ENCODE data around the gene NUDT2.
"Not testable (repeated sequence)": the region's sequence is repeated elsewhere in the genome, so short reads cannot be mapped to it uniquely, and the experiment has no call there.

NUDT2 gene

GRCh38 chr9:34291423-34291822 is 37.9 kb upstream of the NUDT2 start:
- Histone ChIP-seq H3K4me3 (IDR thresholded peaks at IDR 0.05; ENCODE audit: insufficient read depth, low read depth, low read length) (no peak overlapping the region), H3K36me3 (ENCODE audit: insufficient read depth) (no peaks in the 10 kb centered on the region), H3K9ac (no peak overlapping the region), H3K27ac (no peak overlapping the region), H3K27me3 (ENCODE audit: insufficient read depth, low read depth) (no peaks in the 10 kb centered on the region), H4K20me1 (ENCODE audit: insufficient read depth) (no peaks in the 10 kb centered on the region), H2AFZ (ENCODE audit: low read depth) (no peak overlapping the region), H3K79me2 (ENCODE audit: insufficient read depth, low read depth) (no peaks in the 10 kb centered on the region), H3K4me1 (ENCODE audit: low read depth, poor library complexity, severe bottlenecking) (no peaks in the 10 kb centered on the region), H3K4me2 (no peak overlapping the region)
- TF ChIP-seq CTCF (conservative IDR thresholded peaks at IDR 0.05; ENCODE audit: low read depth, low read length), result no peak

GRCh38 chr9:34292552-34292951 is 36.8 kb upstream of the NUDT2 start:
- Histone ChIP-seq H3K36me3 (ENCODE audit: insufficient read depth) (no peaks in the 10 kb centered on the region), H2AFZ (ENCODE audit: low read depth) (no peak overlapping the region), H3K4me2 (no peak overlapping the region), H3K4me1 (ENCODE audit: low read depth, poor library complexity, severe bottlenecking) (no peaks in the 10 kb centered on the region), H3K9ac (no peak overlapping the region), H3K27ac (no peak overlapping the region), H3K27me3 (ENCODE audit: insufficient read depth, low read depth) (no peaks in the 10 kb centered on the region), H3K79me2 (ENCODE audit: insufficient read depth, low read depth) (no peaks in the 10 kb centered on the region), H3K4me3 (IDR thresholded peaks at IDR 0.05; ENCODE audit: insufficient read depth, low read depth, low read length) (no peak overlapping the region), H4K20me1 (ENCODE audit: insufficient read depth) (no peaks in the 10 kb centered on the region)
- TF ChIP-seq CTCF (conservative IDR thresholded peaks at IDR 0.05; ENCODE audit: low read depth, low read length), result no peak

- H3K4me3 ChIP-seq (IDR thresholded peaks at IDR 0.05; ENCODE audit: insufficient read depth, low read depth, low read length); H3K79me2 ChIP-seq (ENCODE audit: insufficient read depth, low read depth); H3K4me2 ChIP-seq; H4K20me1 ChIP-seq (ENCODE audit: insufficient read depth); H3K36me3 ChIP-seq (ENCODE audit: insufficient read depth); H3K27me3 ChIP-seq (ENCODE audit: insufficient read depth, low read depth); H3K9ac ChIP-seq; H2AFZ ChIP-seq (ENCODE audit: low read depth); H3K4me1 ChIP-seq (ENCODE audit: low read depth, poor library complexity, severe bottlenecking); H3K27ac ChIP-seq: not testable (repeated sequence)
Measured at GRCh38 chr9:34301064-34301463, 28.3 kb upstream of the NUDT2 start.

- H3K79me2 ChIP-seq (ENCODE audit: insufficient read depth, low read depth); H3K27me3 ChIP-seq (ENCODE audit: insufficient read depth, low read depth); H3K36me3 ChIP-seq (ENCODE audit: insufficient read depth); H4K20me1 ChIP-seq (ENCODE audit: insufficient read depth); H3K27ac ChIP-seq; H3K4me3 ChIP-seq (IDR thresholded peaks at IDR 0.05; ENCODE audit: insufficient read depth, low read depth, low read length); H3K9ac ChIP-seq; H3K4me2 ChIP-seq; H2AFZ ChIP-seq (ENCODE audit: low read depth): not testable (repeated sequence)
- H3K4me1 ChIP-seq (ENCODE audit: low read depth, poor library complexity, severe bottlenecking), result peaks cover 12% of the 10 kb centered on the region
Measured at GRCh38 chr9:34308316-34308715, 21.1 kb upstream of the NUDT2 start.

GRCh38 chr9:34310215-34310614 is 19.2 kb upstream of the NUDT2 start:
- Histone ChIP-seq H3K79me2 (ENCODE audit: insufficient read depth, low read depth) (no peaks in the 10 kb centered on the region), H3K36me3 (ENCODE audit: insufficient read depth) (no peaks in the 10 kb centered on the region), H3K27me3 (ENCODE audit: insufficient read depth, low read depth) (no peaks in the 10 kb centered on the region), H3K4me3 (IDR thresholded peaks at IDR 0.05; ENCODE audit: insufficient read depth, low read depth, low read length) (no peak overlapping the region), H3K4me1 (ENCODE audit: low read depth, poor library complexity, severe bottlenecking) (peaks cover 12% of the 10 kb centered on the region), H3K9ac (no peak overlapping the region), H2AFZ (ENCODE audit: low read depth) (no peak overlapping the region), H3K27ac (no peak overlapping the region), H3K4me2 (no peak overlapping the region; the same call in 1 of the 2 replicates), H4K20me1 (ENCODE audit: insufficient read depth) (no peaks in the 10 kb centered on the region)
- no peak for TF ChIP-seq CTCF (conservative IDR thresholded peaks at IDR 0.05; ENCODE audit: low read depth, low read length)
